HG03135 (cell line): ENCODE measurements around the gene MSL3B.
"Not testable (repeated sequence)": the region's sequence is repeated elsewhere in the genome, so short reads cannot be mapped to it uniquely, and the experiment has no call there.

Experiments used
- ATAC-seq: cut with Tn5 transposase; IDR thresholded peaks from one replicate; pipeline ENCODE4 v1.9.1; 2021; ENCODE audit warnings: mild to moderate bottlenecking, moderate library complexity; ENCODE audit not compliant: unreplicated experiment

MSL3B gene

DNA sequence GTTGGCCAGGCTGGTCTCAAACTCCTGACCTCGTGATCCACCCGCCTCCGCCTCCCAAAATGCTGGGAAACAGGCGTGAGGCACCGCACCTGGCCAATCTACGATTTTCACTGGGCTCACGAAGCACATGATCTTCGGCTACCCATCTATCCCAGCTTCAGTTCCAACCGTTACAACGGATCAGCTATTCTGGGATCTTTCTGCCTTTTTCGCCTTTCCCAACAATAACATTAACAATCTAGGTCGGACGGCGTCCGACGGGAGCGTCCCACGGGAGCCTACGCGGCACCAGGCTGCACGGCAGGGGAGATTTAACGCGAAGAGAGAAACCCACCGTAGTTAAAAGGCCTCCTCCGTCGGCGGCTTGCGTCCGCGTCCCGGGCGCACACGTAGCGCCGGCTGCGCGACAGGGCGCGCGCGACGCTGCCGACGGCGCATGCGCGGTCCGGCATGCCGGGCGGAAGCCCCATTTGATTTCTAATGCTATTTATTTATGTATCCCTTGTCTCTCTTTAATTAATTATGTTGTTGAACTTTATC is at the start of gene MSL3B:
Gene MSL3B, minus strand, starts transcription at position 394 of the 540 bp plus-strand sequence.
- no peak for ATAC-seq

DNA sequence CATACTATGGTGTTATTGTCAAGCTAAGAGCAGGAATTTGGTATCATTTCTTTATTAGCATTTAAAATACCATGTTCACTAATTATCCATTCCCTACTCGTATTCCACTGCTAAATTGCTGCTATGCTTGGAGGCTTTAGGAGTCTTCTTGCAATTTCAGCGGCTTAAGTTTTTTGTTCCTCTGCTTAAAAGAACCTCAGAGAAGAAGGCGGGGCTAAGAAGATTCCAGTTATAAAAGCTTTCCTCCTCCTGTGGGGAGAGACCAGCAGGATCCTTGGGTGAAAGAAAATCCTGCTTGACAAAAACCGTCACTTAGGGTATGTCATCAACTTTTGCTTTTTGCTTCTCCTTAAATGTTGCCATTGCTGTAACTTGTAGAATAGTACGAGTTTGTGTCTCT is 48.9 kb upstream of the MSL3B start, which contains the start of gene TRPM8:
Gene TRPM8, plus strand, starts transcription at position 258 of the 400 bp plus-strand sequence. CDS start 9,165 bp downstream, outside the sequence.
- ATAC-seq: no peak

DNA sequence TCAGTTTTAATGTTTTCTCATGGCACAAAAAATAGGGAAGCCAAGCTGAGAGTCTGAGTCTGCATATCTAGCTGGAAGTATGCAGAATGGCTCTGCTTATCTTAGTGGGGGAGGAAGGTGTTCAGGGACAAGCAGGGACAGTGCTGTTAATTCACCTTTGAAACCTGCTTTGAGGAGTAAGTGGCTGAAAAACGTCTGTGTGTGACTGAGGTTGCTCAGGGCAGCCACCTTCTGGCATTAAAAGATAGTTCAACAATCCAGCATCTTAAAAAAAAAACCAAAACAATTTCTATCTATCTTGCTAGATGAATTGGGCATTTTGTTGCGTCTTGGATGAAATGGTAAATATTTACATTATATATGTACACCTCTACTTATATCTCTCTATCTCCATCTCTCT is 46.9 kb upstream of the MSL3B start:
- no peak for ATAC-seq

DNA sequence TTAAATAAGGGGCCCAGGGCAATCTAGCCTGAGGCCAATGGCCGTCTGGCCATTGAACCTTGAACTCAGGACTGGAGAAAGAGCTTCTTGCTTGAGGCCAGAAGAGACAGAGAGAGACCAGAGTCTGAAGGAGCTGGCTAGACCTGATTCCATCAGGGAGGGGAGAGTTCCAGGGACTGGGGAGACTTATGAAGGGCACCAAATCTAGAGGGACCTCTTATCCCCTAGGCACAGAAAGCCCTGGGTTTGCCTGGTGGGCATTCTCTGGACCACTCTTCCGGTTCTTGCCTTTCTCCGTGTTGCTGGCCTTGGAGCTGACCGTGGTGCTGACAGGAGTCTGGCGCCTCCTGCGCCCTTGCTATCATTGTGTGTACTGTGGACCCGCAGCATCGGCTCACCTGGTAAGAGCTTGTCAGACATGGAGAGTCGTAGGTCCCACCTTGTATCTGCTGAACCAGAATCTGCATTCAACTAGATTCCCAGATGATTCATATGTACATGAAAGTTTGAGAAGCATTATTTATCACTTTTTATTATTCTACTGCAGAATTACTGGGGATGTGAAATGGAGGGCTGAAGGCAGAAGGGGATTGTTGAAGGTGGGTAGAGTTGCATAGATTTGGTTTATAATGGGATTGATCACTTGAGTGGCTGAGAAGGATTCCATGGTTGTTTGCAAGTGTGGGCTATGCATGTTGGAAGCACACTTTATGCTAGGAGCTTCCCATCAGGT is 44.7 kb upstream of the MSL3B start:
- ATAC-seq: no peak

- ATAC-seq: no peak
Measured at GRCh38 chr2:233907627-233908026, 39.4 kb upstream of the MSL3B start.

DNA sequence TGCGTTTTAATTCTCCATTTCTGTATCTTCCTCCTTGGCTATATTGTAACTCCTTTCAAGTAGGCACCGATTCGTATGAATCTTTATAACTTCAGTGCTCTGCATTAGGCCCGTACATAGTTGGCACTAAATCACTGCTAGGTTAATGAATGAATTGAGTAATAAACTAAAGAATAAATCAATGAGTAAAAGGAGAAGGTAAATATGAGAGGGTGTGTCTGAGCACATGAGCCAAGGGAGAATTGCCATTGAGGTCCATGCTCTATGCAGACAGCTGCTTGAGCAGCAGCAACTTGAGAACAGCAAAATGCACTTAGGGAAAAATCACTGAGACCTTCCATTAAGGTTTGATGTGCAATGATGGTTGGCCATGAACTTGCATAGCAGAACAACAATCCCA is 37.8 kb upstream of the MSL3B start:
- ATAC-seq: no peak

DNA sequence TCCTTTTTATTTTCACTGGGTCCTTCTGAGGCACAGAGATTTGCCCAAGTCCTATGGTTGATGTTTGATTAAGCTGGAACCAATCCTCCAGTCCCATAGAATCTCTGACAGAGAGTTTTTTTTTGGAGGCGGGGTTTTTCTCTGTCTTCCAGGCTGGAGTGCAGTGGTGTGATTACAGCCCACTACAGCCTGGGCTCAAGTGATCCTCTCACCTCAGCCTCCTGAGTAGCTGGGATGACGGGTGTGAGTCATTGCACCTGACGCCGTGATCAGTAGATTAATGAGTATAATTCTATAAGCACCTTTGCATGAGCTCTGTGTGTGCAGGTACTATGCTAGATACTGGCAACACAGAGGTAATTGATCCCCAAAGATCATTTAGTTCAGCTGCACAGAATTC is 33.7 kb upstream of the MSL3B start:
- no peak for ATAC-seq

DNA sequence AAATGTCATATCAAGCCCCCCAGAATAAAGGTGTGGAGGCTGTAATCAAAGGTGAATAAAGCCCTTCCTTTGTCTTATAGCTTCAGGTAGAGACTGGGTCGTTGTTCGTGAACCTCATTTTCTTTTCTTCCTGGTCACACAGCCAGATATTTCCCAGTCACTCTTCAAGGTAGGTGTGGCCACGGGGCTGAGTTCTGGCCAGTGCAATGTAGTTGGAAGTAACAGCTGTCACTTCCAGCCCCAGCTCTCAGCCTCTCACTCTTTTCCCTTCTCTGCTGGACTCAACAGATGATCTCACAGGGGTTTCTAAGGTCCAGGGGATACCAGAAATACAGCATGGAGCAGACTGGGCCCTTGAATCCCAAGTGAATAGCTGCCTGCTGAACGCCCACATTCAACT is 33.2 kb upstream of the MSL3B start:
- ATAC-seq: no peak

DNA sequence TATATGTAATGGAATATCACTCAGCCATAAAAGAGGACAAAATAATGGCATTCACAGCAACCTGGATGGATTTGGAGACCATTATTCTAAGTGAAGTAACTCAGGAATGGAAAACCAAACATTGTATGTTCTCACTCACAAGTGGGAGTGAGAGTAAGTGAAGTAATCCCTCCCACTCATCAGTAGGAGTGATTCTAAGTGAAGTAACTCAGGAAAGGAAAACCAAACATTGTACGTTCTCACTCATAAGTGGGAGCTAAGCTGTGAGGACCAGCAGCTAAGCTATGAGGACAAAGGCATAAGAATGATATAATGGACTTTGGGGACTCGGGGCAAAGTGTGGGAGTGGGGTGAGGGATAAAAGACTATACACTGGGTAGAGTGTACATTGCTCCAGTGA is 28.1 kb upstream of the MSL3B start:
- not testable (repeated sequence) for ATAC-seq

- ATAC-seq: no peak
Measured at GRCh38 chr2:233892793-233893192, 24.6 kb upstream of the MSL3B start.

- ATAC-seq: no peak
Measured at GRCh38 chr2:233882353-233882752, 14.2 kb upstream of the MSL3B start.

GRCh38 chr2:233872125-233872524 is 3.9 kb upstream of the MSL3B start:
- ATAC-seq: not testable (repeated sequence)

DNA sequence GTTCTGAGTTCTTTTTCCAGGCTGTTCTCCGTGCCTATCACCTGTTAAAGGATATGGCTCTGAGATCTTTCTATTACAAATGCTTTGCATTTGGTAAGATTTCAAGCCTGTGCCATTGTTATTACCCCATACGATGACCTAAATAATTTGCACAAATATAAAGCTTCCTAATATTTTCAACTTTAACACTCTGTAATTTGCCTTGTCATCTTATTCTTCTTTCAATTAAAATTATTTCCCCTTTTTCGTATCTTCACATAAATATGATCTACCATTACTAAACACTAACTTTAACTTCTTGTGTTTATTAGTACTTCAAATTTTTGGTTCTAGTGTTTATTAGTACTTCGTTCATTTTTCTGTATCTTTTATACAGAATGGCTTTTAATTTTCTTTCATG is 3.2 kb upstream of the MSL3B start:
- no peak for ATAC-seq

GRCh38 chr2:233866479-233866878 is 1.7 kb downstream of the MSL3B start:
- no peak for ATAC-seq

- no peak for ATAC-seq
Measured at GRCh38 chr2:233865838-233866237, 2.3 kb downstream of the MSL3B start.

DNA sequence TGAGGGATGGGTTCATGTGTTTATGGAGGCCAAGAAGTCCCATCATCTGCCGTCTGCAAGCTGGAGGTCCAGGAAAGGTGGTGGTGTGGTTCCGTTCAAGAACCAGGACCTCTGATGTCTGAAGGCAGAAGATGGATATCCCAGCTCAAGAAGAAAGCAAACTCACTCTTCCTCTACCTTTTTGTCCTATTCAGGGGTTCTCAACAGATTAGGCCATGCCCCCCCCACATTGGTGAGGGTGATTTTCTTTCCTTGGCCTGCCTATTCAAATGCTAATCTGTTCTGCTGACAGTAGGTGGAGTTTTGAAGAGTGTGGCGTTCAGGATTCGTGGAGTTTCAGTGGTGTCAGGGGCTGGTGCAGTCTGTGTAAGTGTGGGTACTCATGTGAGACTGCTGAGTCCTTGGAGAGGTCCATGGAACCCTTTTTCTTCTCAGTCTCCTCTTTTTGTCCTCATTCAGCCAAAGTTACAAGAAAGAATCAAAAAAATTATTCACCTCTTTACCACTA is 5.9 kb downstream of the MSL3B start:
- no peak for ATAC-seq

DNA sequence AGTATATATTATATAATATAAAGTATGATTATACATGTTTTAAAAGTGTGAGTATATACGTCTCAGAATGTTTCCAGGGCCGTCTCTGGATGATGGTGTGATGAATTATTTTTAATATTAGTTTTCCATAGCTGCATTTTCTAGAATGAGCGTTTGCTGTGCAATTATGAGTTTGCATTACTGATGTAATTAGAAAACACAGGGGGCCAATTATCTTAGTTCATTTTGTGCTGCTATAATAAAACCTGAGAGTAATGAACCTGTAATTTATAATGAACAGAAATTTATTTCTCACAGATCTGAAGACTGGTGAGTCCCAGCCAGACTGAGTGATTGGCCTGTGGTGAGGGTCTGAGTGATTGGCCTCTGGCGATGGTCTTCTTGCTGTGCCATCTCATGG is 9.9 kb downstream of the MSL3B start:
- no peak for ATAC-seq

GRCh38 chr2:233857511-233858141 is 10.6 kb downstream of the MSL3B start:
- ATAC-seq: no peak

DNA sequence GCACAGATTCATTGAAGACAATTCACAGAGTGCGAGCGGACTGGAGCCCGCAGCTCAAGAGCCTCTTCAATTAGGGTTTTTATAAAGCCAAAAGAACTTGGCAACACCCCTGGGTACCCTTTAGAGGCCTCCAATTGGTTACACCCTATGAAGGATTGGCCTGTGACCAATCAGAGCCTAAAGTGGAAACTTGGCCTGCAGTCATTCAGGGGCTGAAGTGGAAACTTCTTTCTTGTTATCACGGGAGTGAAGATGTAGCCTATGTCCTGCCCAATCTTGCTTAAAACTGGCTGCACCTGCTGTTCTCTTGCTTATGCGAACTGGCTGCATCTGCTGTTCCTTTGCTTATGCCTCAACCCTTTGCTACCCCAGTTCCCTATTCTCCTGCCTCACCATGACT is 12.0 kb downstream of the MSL3B start:
- ATAC-seq: no peak

DNA sequence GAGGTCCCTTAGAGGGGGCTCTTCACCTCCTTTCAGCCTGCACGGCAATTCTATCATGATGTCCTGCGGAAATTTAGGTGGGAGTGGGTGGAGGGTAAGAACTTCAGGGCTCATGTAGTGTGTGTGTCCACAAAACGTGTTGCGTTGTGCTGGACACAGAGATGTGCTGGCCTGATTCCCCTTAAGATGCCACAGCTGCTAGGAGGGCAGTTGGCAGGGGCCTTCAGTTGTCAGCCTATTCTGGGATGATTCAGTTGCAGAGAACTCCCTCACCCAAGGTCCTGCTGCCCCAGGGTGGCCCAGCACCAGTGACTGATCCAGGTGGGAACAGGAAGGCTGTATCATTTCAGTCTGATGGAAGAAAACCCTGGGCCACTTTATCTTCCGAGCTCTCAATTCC is 12.8 kb downstream of the MSL3B start:
- ATAC-seq: no peak

GRCh38 chr2:233854241-233854981 is 13.8 kb downstream of the MSL3B start, which contains the start of gene HJURP:
Gene HJURP, minus strand, starts transcription at chr2:233854535. Its CDS starts 35 bp downstream, at chr2:233854500.
- peak; percentile 97 for ATAC-seq
